HCT116 (cell line): ENCODE results near the gene SEC61G.

Experiments used
- EZH2 ChIP-seq: fragments of 200-600 bp; sonication (generic); IDR thresholded peaks from 2 replicates; pipeline ENCODE4 v1.6.1; 2017; ENCODE audit warnings: antibody characterized with exemption, mixed run types
- POLR2A ChIP-seq: IDR thresholded peaks from 2 replicates; pipeline ENCODE4 v1.7.0; 2011; ENCODE audit warnings: borderline replicate concordance; ENCODE audit not compliant: insufficient read depth, insufficient read length; ENCODE audit errors: extremely low read depth
- ZNF274 ChIP-seq: fragments of 200-500 bp; sonication (Bioruptor generic); IDR thresholded peaks from 2 replicates; pipeline ENCODE4 v1.6.1; 2014; ENCODE audit warnings: mild to moderate bottlenecking, low read depth, low read length, inconsistent platforms

DNA sequence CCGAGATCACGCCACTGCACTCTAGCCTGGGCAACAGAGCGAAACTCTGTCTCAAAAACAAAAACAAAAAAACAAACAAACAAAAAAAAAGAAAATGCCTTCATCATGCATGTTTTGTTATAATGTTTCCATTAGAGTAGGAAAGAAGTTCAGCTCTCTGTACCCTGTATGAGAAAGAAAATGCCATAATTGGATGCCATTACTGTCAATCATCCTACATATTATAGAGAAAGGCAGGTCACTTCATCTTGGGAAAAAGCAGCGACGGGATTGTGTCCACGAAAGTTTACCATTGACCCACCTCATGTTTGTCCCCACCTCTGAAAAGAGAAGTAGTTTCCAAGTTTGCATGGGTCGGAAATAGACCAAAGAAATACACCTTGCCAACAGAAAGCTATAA, 33.8 kb downstream of the SEC61G start:
- no peak for TF ChIP-seq POLR2A
- no peak for TF ChIP-seq ZNF274
- TF ChIP-seq EZH2 = no peak
